ENCODE data around the gene PDCD2L. TPM values are rescaled to one million over a fixed set of nuclear protein-coding genes. Genes with fewer than 3 reads are reported as not detected.

PDCD2L gene
- polyA plus RNA-seq = 9.2 TPM
- long read RNA-seq, donor 1, partial matches to known transcripts = 0 of 6 reads
- long read RNA-seq, donor 1, other reads (novel, unspliced or antisense) = 0 of 6 reads
- long read RNA-seq, donor 2, transcript PDCD2L-201 (7 exons, 1,171 nt) = major isoform, 6 of 8 reads
- long read RNA-seq, donor 2, partial matches to known transcripts = 0 of 8 reads
- long read RNA-seq, donor 2, other reads (novel, unspliced or antisense) = 0 of 8 reads
- long read RNA-seq, donor 3 = 0 reads
- long read RNA-seq, donor 4 = 0 reads
- long read RNA-seq, donor 5, partial matches to known transcripts = 0 of 2 reads
- long read RNA-seq, donor 5, other reads (novel, unspliced or antisense) = 0 of 2 reads
- long read RNA-seq, donor 6, transcript PDCD2L-201 (7 exons, 1,171 nt) = major isoform, 10 of 11 reads
- long read RNA-seq, donor 6, partial matches to known transcripts = 0 of 11 reads
- long read RNA-seq, donor 6, other reads (novel, unspliced or antisense) = 0 of 11 reads
- long read RNA-seq, donor 7, partial matches to known transcripts = 0 of 3 reads
- long read RNA-seq, donor 7, other reads (novel, unspliced or antisense) = 0 of 3 reads
- long read RNA-seq, donor 8, transcript PDCD2L-201 (7 exons, 1,171 nt) = major isoform, 5 of 6 reads
- long read RNA-seq, donor 8, partial matches to known transcripts = 0 of 6 reads
- long read RNA-seq, donor 8, other reads (novel, unspliced or antisense) = 0 of 6 reads
- long read RNA-seq, donor 9, transcript PDCD2L-201 (7 exons, 1,171 nt) = major isoform, 7 of 7 reads
- long read RNA-seq, donor 9, partial matches to known transcripts = 0 of 7 reads
- long read RNA-seq, donor 9, other reads (novel, unspliced or antisense) = 0 of 7 reads
- long read RNA-seq, donor 10, transcript PDCD2L-201 (7 exons, 1,171 nt) = major isoform, 6 of 6 reads
- long read RNA-seq, donor 10, partial matches to known transcripts = 0 of 6 reads
- long read RNA-seq, donor 10, other reads (novel, unspliced or antisense) = 0 of 6 reads
- long read RNA-seq, donor 11, partial matches to known transcripts = 0 of 1 reads
- long read RNA-seq, donor 11, other reads (novel, unspliced or antisense) = 0 of 1 reads

DNA sequence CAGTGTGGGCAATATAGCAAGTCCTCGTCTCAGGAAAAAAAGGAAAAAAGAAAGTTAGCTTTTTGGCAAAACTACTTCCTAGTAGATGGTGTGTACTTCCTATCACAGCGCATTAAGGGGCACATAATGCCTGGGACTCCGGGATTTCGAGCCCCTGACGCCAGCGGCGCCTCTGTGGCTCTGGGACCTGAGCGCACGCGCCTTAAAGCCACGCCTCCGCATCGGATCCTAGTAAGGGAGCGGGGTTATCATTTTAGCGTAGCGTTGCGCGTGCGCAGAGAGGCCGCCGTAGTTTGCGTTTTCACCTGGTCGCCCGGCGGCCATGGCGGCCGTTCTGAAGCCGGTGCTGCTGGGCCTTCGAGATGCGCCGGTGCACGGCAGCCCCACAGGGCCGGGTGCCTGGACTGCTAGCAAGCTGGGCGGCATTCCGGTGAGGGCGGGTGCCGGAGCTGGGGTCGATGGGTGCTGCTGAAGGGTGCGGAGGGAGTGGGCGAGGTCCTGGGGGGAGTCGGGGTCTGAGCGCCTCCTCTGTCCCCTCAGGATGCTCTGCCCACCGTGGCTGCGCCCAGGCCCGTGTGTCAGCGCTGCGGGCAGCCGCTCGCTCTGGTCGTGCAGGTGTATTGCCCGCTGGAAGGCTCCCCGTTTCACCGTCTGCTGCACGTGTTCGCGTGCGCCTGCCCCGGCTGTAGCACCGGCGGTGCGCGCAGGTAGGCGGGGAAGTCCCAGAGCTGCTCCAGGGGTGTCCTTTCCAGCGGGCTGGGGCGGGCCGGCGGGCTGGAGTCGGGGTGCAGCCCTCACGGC, at the start of gene PDCD2L:
Gene PDCD2L, plus strand, starts transcription at position 291 of the 801 bp plus-strand sequence. Its CDS starts 32 bp downstream, at position 323.
- peak; percentile 90 to 92 for DNase-seq
- Histone ChIP-seq H3K27ac (ENCODE audit: low read length) (peak within 1 kb of the TSS; percentile 51), H3K27me3 (ENCODE audit: control insufficient read depth, insufficient read depth, low read length) (no peaks in the 10 kb centered on the region), H3K9me3 (ENCODE audit: control insufficient read depth, low read depth, low read length) (no peaks in the 10 kb centered on the region), H3K36me3 (ENCODE audit: control insufficient read depth, insufficient read depth, low read length) (peaks cover 17% of the 10 kb centered on the region), H3K4me3 (ENCODE audit: low read length) (peak within 1 kb of the TSS; percentile 86), H3K4me1 (ENCODE audit: control insufficient read depth, insufficient read depth, low read length) (peaks cover 3% of the 10 kb centered on the region)
- WGBS (ENCODE audit: insufficient coverage, low lambda C conversion rate) = 20% methylated on average over 1 of the region's 69 CpGs

DNA sequence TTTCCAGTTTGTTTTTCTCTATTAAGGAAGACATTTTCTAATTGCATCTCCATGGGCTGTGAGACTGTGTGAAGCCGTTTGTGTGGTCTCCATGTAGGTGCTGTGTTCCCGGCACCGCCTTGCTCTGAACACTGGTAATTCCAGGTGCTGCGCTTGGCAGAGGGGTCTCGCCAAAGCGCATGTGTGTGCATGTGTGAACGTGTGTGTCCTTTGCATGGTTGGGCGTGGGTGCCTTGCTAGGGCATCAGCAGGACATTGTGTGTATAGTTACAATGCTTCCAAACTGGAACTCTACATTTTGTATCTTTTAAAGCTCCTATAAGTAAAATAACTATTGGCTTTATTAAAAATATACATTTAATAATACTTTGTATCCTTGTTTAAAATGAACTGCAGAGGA, 49.0 kb upstream of the PDCD2L start:
- Histone ChIP-seq H3K36me3 (ENCODE audit: control insufficient read depth, insufficient read depth, low read length) (peaks cover 37% of the 10 kb centered on the region), H3K27me3 (ENCODE audit: control insufficient read depth, insufficient read depth, low read length) (no peaks in the 10 kb centered on the region), H3K27ac (ENCODE audit: low read length) (no peak overlapping the region), H3K9me3 (ENCODE audit: control insufficient read depth, low read depth, low read length) (no peaks in the 10 kb centered on the region), H3K4me3 (ENCODE audit: low read length) (no peak overlapping the region), H3K4me1 (ENCODE audit: control insufficient read depth, insufficient read depth, low read length) (peaks cover 16% of the 10 kb centered on the region)
- no peak for DNase-seq
- no CpG with 5 or more reads among the region's 8 CpGs for WGBS (ENCODE audit: insufficient coverage, low lambda C conversion rate)

DNA sequence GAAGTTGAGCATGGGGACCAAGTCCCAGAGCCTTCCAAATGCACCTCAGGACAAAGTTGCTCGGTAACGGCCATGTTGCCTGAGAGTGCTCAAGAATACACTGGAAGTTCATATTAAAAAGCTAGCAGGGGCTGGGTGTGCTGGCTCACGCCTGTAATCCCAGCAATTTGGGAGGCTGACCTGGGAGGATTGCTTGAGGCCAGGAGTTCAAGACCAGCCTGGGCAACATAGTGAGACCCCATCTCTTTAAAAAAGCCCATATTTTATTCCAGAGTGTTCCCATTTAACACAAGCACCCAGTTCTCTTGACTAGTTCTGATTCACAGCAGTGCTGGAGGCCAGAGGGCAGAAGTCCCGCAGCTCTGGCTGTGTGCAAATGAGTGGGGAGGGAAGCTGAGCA, 47.3 kb upstream of the PDCD2L start:
- Histone ChIP-seq H3K36me3 (ENCODE audit: control insufficient read depth, insufficient read depth, low read length) (peaks cover 32% of the 10 kb centered on the region), H3K4me3 (ENCODE audit: low read length) (no peak overlapping the region), H3K27ac (ENCODE audit: low read length) (no peak overlapping the region), H3K4me1 (ENCODE audit: control insufficient read depth, insufficient read depth, low read length) (peaks cover 16% of the 10 kb centered on the region), H3K27me3 (ENCODE audit: control insufficient read depth, insufficient read depth, low read length) (no peaks in the 10 kb centered on the region), H3K9me3 (ENCODE audit: control insufficient read depth, low read depth, low read length) (no peaks in the 10 kb centered on the region)
- no CpG with 5 or more reads among the region's 4 CpGs for WGBS (ENCODE audit: insufficient coverage, low lambda C conversion rate)
- DNase-seq = no peak

- Histone ChIP-seq H3K4me1 (ENCODE audit: control insufficient read depth, insufficient read depth, low read length) (peaks cover 16% of the 10 kb centered on the region), H3K9me3 (ENCODE audit: control insufficient read depth, low read depth, low read length) (no peaks in the 10 kb centered on the region), H3K27me3 (ENCODE audit: control insufficient read depth, insufficient read depth, low read length) (no peaks in the 10 kb centered on the region), H3K4me3 (ENCODE audit: low read length) (no peak overlapping the region), H3K36me3 (ENCODE audit: control insufficient read depth, insufficient read depth, low read length) (peaks cover 27% of the 10 kb centered on the region), H3K27ac (ENCODE audit: low read length) (no peak overlapping the region)
- no CpG with 5 or more reads among the region's 4 CpGs for WGBS (ENCODE audit: insufficient coverage, low lambda C conversion rate)
- no peak for DNase-seq
These were observed 46.8 kb upstream of the PDCD2L start for GRCh38 chr19:34357431-34357830.

DNA sequence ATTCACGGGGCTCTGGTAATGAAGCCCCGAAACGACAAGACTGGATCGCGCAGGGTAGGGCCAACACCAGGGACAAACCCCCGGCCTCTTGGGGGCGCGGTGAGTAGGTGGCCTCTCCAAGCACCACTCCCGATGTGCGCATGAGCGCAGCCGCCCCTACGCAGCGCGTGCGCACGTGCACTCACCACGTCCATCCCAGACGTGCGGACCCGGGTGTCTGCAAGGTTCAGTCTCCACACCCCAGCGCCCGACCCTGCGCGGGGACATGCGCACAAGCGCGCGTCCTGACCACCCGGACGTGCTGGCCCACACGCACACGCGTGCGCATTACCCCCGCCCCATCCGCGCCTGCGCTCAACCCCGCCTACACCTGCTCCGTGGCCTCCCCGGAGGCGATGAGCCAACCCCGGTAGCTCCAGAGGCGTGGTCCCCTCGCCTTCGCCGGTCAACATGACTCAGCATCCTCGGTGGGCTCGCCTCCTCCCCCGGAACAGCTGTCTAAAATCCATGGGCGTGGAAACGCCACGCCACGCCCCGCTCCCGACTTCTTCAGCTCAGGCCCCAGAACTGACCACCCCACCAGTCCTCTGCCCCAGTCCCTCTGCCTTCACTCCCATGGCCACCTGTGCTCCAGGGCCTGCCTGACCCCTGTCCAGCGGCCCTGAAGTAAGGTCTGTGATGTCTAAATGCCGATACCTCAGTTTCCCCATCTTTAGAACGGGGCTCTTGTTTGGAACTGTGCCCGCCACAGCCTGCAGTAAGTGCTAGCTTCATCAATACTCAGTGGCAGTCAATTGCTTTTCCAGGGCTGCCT, 44.9 kb upstream of the PDCD2L start:
- peaks cover 15% of the 10 kb centered on the region for H3K36me3 ChIP-seq (ENCODE audit: control insufficient read depth, insufficient read depth, low read length)
- no CpG with 5 or more reads among the region's 61 CpGs for WGBS (ENCODE audit: insufficient coverage, low lambda C conversion rate)
- no peaks in the 10 kb centered on the region for H3K9me3 ChIP-seq (ENCODE audit: control insufficient read depth, low read depth, low read length)
- H3K27ac ChIP-seq (ENCODE audit: low read length) = peak overlapping the region; percentile 92
- H3K4me1 ChIP-seq (ENCODE audit: control insufficient read depth, insufficient read depth, low read length) = peaks cover 12% of the 10 kb centered on the region
- peak overlapping the region; percentile 62 for H3K4me3 ChIP-seq (ENCODE audit: low read length)
- H3K27me3 ChIP-seq (ENCODE audit: control insufficient read depth, insufficient read depth, low read length) = no peaks in the 10 kb centered on the region
- peak; percentile 99 to 100 for DNase-seq

DNA sequence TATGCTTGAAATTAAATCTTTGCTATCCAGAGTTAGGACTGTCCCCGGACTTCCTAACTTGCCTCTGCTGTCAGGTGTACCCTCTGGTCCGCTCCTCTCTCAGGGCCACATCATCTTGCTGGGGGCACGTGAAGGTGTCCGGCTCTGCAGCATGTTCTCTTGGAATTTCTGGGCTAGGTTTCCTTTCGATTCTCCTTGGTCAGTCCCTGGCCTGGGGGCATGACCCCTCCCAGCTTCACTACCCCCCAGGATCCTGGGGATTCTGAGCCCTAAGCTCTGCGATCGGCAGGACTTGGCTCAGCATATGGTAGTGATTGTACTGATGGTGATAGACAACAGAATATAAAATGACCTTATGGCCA, 44.3 kb upstream of the PDCD2L start:
- no peaks in the 10 kb centered on the region for H3K27me3 ChIP-seq (ENCODE audit: control insufficient read depth, insufficient read depth, low read length)
- H3K4me1 ChIP-seq (ENCODE audit: control insufficient read depth, insufficient read depth, low read length) = peaks cover 16% of the 10 kb centered on the region
- WGBS (ENCODE audit: insufficient coverage, low lambda C conversion rate) = no CpG with 5 or more reads among the region's 7 CpGs
- no peak for DNase-seq
- H3K36me3 ChIP-seq (ENCODE audit: control insufficient read depth, insufficient read depth, low read length) = peaks cover 10% of the 10 kb centered on the region
- no peaks in the 10 kb centered on the region for H3K9me3 ChIP-seq (ENCODE audit: control insufficient read depth, low read depth, low read length)
- H3K27ac ChIP-seq (ENCODE audit: low read length) = peak overlapping the region; percentile 92
- peak overlapping the region; percentile 62 for H3K4me3 ChIP-seq (ENCODE audit: low read length)

DNA sequence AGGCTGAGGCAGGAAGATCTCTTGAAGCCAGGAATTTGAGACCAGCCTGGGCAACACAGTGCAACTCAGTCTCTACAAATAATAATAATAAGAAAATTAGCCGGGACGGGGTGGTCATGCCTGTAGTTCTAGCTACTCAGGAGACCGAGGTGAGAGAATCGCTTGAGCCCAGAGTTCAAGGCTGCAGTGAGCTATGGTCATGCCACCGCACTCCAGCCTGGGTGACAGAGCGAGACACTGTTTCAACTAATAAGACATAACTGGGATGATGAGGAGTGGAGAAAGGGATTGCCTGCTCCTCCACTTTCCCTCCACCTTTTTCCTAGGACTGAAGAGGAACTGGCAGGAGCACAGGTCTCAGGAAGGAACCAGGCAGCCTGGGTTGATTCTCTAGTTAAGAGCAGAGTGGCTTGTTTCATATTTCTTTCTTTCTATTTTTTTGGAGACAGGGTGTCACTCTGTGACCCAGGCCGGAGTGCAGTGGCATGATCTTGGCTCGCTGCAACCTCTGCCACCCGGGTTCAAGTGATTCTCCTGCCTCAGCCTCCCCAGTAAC, 43.8 kb upstream of the PDCD2L start:
- Histone ChIP-seq H3K4me1 (ENCODE audit: control insufficient read depth, insufficient read depth, low read length) (peaks cover 16% of the 10 kb centered on the region), H3K27me3 (ENCODE audit: control insufficient read depth, insufficient read depth, low read length) (no peaks in the 10 kb centered on the region), H3K4me3 (ENCODE audit: low read length) (no peak overlapping the region), H3K27ac (ENCODE audit: low read length) (no peak overlapping the region), H3K36me3 (ENCODE audit: control insufficient read depth, insufficient read depth, low read length) (peaks cover 5% of the 10 kb centered on the region), H3K9me3 (ENCODE audit: control insufficient read depth, low read depth, low read length) (no peaks in the 10 kb centered on the region)
- WGBS (ENCODE audit: insufficient coverage, low lambda C conversion rate) = no CpG with 5 or more reads among the region's 9 CpGs
- DNase-seq = no peak

GRCh38 chr19:34362679-34363069, 41.5 kb upstream of the PDCD2L start:
- no peak overlapping the region for H3K4me3 ChIP-seq (ENCODE audit: low read length)
- H3K9me3 ChIP-seq (ENCODE audit: control insufficient read depth, low read depth, low read length) = no peaks in the 10 kb centered on the region
- peaks cover 11% of the 10 kb centered on the region for H3K36me3 ChIP-seq (ENCODE audit: control insufficient read depth, insufficient read depth, low read length)
- no CpG with 5 or more reads among the region's 3 CpGs for WGBS (ENCODE audit: insufficient coverage, low lambda C conversion rate)
- peaks cover 30% of the 10 kb centered on the region for H3K4me1 ChIP-seq (ENCODE audit: control insufficient read depth, insufficient read depth, low read length)
- H3K27me3 ChIP-seq (ENCODE audit: control insufficient read depth, insufficient read depth, low read length) = no peaks in the 10 kb centered on the region
- DNase-seq = no peak
- H3K27ac ChIP-seq (ENCODE audit: low read length) = no peak overlapping the region

GRCh38 chr19:34363094-34363493, 41.1 kb upstream of the PDCD2L start:
- H3K27ac ChIP-seq (ENCODE audit: low read length) = no peak overlapping the region
- WGBS (ENCODE audit: insufficient coverage, low lambda C conversion rate) = no CpG with 5 or more reads among the region's 4 CpGs
- no peaks in the 10 kb centered on the region for H3K9me3 ChIP-seq (ENCODE audit: control insufficient read depth, low read depth, low read length)
- no peak overlapping the region for H3K4me3 ChIP-seq (ENCODE audit: low read length)
- no peak for DNase-seq
- no peaks in the 10 kb centered on the region for H3K27me3 ChIP-seq (ENCODE audit: control insufficient read depth, insufficient read depth, low read length)
- peaks cover 15% of the 10 kb centered on the region for H3K36me3 ChIP-seq (ENCODE audit: control insufficient read depth, insufficient read depth, low read length)
- peaks cover 30% of the 10 kb centered on the region for H3K4me1 ChIP-seq (ENCODE audit: control insufficient read depth, insufficient read depth, low read length)
